Suprapubic skin (tissue), 4 donors: ENCODE results near the gene TYMP.

Experiments used
- CTCF ChIP-seq, 2 donors: fragments of 200-600 bp in 1 of 2; fragments of 450-650 bp in 1 of 2; sonication (generic) in 1 of 2; IDR thresholded peaks; one replicate each; pipeline ENCODE4 v1.5.1; 2016 to 2019; ENCODE audit warnings: antibody characterized with exemption in 2 of 2, mild to moderate bottlenecking in 1 of 2, moderate library complexity in 1 of 2
- EP300 ChIP-seq: sonication (generic); formaldehyde crosslinking; IDR thresholded peaks from one replicate; pipeline ENCODE4 v1.6.1; 2017; ENCODE audit warnings: antibody characterized with exemption
- POLR2A ChIP-seq, 2 donors: fragments of 450-650 bp; IDR thresholded peaks; one replicate each; pipeline ENCODE4 v1.6.1; 2017; ENCODE audit warnings: antibody characterized with exemption in 2 of 2, mild to moderate bottlenecking in 2 of 2, moderate library complexity in 2 of 2
- POLR2AphosphoS5 ChIP-seq, 3 donors: sonication (generic); formaldehyde crosslinking; IDR thresholded peaks; one replicate each; pipeline ENCODE4 v1.6.1; 2017; ENCODE audit warnings: antibody characterized with exemption in 3 of 3

- TF ChIP-seq CTCF (IDR thresholded peaks at IDR 0.05) (no peak), EP300 (no peak), POLR2A (IDR thresholded peaks at IDR 0.05) (no peak), POLR2AphosphoS5 (IDR thresholded peaks at IDR 0.05) (no peak)
These were observed 47.4 kb downstream of the TYMP start for GRCh38 chr22:50482107-50483074.
